Glutamatergic neuron (in vitro differentiated cells): ENCODE data around the gene PPM1A. TPM values are rescaled to one million over a fixed set of nuclear protein-coding genes. Genes with fewer than 3 reads are reported as not detected.

Experiments used
- DNase-seq: peaks from one replicate; pipeline ENCODE4 v3.0.0; 2022
- H3K27ac Mint-ChIP-seq: one replicate; pipeline ENCODE4 v1.8.0; 2020; ENCODE audit warnings: mild to moderate bottlenecking, mixed read lengths, inconsistent platforms; ENCODE audit not compliant: unreplicated experiment
- H3K27me3 Mint-ChIP-seq: one replicate; pipeline ENCODE4 v1.8.0; 2020; ENCODE audit warnings: mild to moderate bottlenecking, moderate library complexity, mixed read lengths, inconsistent platforms; ENCODE audit not compliant: unreplicated experiment
- H3K36me3 Mint-ChIP-seq: one replicate; pipeline ENCODE4 v1.8.0; 2020; ENCODE audit warnings: mild to moderate bottlenecking, mixed read lengths, inconsistent platforms; ENCODE audit not compliant: unreplicated experiment
- H3K4me1 Mint-ChIP-seq: one replicate; pipeline ENCODE4 v1.8.0; 2020; ENCODE audit warnings: mild to moderate bottlenecking, low read depth, mixed read lengths, inconsistent platforms; ENCODE audit not compliant: unreplicated experiment
- H3K4me3 Mint-ChIP-seq: one replicate; pipeline ENCODE4 v1.8.0; 2020; ENCODE audit warnings: mild to moderate bottlenecking, mixed read lengths, inconsistent platforms; ENCODE audit not compliant: unreplicated experiment
- H3K9me3 Mint-ChIP-seq: one replicate; pipeline ENCODE4 v1.8.0; 2020; ENCODE audit warnings: mild to moderate bottlenecking, moderate library complexity, mixed read lengths, inconsistent platforms; ENCODE audit not compliant: unreplicated experiment
- total RNA-seq: library from RNA; stranded (reverse); fragmentation: NEBNext Ultra II Directional; extraction: Animal tissue kit (Norgen Biotek cat#: 25700); gene quantifications from one replicate; pipeline ENCODE4 v1.2.1, GENCODE V29; 2021; ENCODE audit not compliant: unreplicated experiment
- TF ChIP-seq, protein P1 (sequence below): fragments of 200-600 bp; sonication (generic); IDR thresholded peaks from one replicate; pipeline ENCODE4 v1.5.0; 2021; ENCODE audit not compliant: partially characterized antibody, unreplicated experiment

Gene PPM1A
- total RNA-seq, 1 donor from 2014 or later = 62.2 TPM

DNA sequence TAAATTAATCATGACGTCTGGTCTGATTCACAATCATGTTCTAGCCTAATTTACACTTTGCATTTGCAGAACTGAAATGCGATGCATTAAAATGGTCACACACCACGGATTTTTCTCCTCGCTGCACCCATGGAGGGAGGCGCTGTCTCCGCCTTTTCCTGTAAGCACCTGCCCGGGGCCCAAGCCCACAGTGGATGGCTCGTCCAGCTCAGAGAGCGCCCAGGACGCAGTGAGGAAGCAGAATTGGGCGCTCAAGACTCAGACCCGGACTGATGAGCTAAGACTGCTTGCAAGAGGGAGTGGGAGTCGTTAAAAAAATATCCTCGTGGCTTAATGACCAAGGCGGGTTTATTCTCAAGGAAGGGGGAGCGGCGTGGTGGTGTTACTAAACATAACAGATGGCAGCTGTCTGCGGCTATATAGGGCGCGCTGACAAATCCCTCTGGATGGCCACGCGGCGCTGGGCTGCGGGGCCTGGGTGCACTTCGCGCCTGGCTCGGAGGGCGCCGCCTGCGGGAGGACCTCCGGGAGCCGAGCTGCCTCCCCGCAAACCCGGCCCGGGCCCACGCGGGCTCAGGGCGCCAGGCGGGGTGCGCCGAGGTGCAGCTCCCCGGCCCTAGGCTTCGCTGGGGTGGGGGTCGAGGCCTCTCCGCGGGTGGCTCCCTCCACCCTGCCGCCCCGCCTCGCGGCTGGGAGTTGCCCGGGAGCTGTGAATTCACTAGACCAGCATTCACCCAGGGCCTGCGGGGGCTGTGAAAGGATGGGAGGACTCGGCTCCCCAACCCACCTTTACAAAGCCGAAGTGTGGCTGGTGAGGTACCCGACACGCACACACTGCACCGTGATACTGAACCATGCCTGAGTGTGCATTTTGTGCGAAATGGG is 78.7 kb downstream of the PPM1A start:
- no peaks in the 10 kb centered on the region for H3K36me3 Mint-ChIP-seq
- peaks cover 5% of the 10 kb centered on the region for H3K9me3 Mint-ChIP-seq
- peaks cover 7% of the 10 kb centered on the region for H3K27me3 Mint-ChIP-seq
- TF ChIP-seq, protein P1, sequence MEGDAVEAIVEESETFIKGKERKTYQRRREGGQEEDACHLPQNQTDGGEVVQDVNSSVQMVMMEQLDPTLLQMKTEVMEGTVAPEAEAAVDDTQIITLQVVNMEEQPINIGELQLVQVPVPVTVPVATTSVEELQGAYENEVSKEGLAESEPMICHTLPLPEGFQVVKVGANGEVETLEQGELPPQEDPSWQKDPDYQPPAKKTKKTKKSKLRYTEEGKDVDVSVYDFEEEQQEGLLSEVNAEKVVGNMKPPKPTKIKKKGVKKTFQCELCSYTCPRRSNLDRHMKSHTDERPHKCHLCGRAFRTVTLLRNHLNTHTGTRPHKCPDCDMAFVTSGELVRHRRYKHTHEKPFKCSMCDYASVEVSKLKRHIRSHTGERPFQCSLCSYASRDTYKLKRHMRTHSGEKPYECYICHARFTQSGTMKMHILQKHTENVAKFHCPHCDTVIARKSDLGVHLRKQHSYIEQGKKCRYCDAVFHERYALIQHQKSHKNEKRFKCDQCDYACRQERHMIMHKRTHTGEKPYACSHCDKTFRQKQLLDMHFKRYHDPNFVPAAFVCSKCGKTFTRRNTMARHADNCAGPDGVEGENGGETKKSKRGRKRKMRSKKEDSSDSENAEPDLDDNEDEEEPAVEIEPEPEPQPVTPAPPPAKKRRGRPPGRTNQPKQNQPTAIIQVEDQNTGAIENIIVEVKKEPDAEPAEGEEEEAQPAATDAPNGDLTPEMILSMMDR = no peak
- peaks cover 17% of the 10 kb centered on the region for H3K4me1 Mint-ChIP-seq
- peak; percentile 53 for DNase-seq
- H3K27ac Mint-ChIP-seq = peak overlapping the region; percentile 83
- peak overlapping the region; percentile 89 for H3K4me3 Mint-ChIP-seq

DNA sequence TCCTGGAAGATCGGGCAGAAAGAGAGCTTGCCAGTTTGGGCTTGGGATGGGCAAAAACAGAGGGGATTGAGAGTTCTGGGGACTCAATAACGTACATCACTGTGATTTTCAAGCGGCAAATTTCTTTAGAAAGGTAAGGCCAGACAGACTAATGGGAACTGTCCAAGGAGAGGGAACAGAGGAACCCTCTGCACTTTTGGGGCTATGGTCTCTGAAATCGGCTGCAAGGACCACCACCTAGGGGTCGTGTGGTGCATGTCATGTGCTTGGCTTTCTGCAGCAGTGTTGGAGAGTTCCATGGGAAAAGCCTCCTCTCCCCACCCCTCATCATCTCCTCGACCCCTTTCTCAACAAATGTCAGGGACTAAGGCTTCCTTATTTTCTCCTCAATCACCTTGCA is 79.6 kb downstream of the PPM1A start:
- TF ChIP-seq, protein P1 = peak; percentile 55
- peaks cover 5% of the 10 kb centered on the region for H3K9me3 Mint-ChIP-seq
- H3K4me3 Mint-ChIP-seq = peak overlapping the region; percentile 47
- no peaks in the 10 kb centered on the region for H3K36me3 Mint-ChIP-seq
- H3K27ac Mint-ChIP-seq = no peak overlapping the region
- peaks cover 17% of the 10 kb centered on the region for H3K4me1 Mint-ChIP-seq
- peaks cover 7% of the 10 kb centered on the region for H3K27me3 Mint-ChIP-seq
- DNase-seq = peak; percentile 27

DNA sequence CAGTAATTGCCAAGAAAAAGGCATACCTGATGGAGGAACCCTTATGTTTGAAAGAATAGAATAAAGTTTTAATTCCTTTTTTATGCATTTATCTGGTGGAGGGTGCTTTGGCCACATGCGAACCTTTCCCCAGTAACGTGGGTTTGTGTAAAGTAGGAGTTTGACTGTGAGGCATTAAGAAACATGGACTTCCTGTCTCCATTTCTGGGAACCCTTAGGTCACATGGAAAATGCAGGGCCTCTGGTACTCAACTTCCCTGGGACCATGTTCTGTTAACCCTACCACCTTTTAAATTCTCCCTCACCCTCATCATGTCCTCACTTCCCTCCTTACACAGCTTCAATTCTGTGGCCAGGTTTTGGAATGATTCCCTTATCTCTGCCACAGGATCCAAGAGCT is 80.3 kb downstream of the PPM1A start:
- Mint-ChIP-seq H3K27ac (no peak overlapping the region), H3K4me3 (no peak overlapping the region), H3K36me3 (no peaks in the 10 kb centered on the region), H3K27me3 (peaks cover 7% of the 10 kb centered on the region), H3K9me3 (peaks cover 5% of the 10 kb centered on the region), H3K4me1 (peaks cover 17% of the 10 kb centered on the region)
- TF ChIP-seq, protein P1 = no peak
- no peak for DNase-seq

DNA sequence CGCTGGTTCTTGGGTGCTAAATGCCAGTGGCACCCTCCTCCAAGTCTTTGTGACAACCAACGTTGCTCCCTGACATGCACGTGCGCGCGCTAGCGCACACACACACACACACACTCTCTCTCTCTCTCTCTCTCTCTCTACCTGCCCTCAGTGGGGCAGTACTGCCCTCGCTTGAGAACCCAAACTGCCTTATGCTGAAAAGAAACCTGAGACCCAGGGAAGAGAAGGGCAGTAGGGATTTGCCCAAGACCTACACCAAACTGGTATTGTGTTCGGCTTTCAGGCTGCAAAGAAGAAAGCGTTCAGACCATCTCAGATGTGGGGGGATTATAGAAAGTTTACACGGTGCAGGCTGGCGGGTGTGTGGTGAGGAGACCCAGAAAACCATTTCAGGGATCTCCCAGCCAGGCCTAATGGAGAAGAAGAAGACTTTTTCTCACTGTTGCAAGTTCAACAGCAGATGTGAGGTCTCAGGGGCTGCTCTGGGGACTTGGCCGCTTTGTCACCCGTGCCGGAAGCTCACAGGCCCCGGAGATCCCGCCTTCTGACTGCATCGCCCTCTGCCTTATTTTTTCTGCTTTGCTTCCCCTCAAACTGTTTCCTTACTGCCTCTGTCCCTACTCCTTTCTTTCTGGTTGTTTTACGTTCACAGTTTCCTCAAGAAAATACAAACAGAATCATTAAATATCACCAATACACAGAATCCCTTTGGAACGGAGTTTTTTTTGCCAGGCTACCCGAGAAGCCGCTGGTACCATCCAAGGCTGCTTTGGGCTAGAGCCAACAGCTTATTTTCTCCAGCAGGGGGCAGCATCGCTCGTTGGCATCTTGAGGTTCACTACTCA is 82.4 kb downstream of the PPM1A start:
- TF ChIP-seq, protein P1 = peak; percentile 91

DNA sequence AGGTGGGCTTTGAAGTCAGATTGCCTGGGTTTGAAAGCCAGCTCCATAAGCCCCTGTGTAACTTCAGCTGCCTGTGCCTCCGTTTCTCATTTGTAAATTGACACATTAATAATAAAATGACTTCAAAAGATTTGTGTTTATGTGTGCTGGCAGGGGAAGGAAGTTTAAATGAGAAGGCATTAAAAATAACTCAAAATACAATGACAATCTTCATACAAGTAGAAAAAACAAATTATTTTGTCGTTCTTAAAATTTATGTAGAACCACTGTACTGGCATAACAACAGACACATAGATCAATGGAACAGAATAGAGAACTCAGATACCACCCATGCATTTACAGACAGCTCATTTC is 83.0 kb downstream of the PPM1A start:
- DNase-seq = no peak
- H3K27ac Mint-ChIP-seq = no peak overlapping the region
- H3K4me3 Mint-ChIP-seq = peak overlapping the region; percentile 90
- no peaks in the 10 kb centered on the region for H3K36me3 Mint-ChIP-seq
- peaks cover 5% of the 10 kb centered on the region for H3K9me3 Mint-ChIP-seq
- peaks cover 7% of the 10 kb centered on the region for H3K27me3 Mint-ChIP-seq
- H3K4me1 Mint-ChIP-seq = peaks cover 15% of the 10 kb centered on the region
- TF ChIP-seq, protein P1 = no peak

More for the DNA sequence above, 82.4 kb downstream of the PPM1A start:
- peak; percentile 88 for DNase-seq
- peak overlapping the region; percentile 53 for H3K27ac Mint-ChIP-seq
- peaks cover 5% of the 10 kb centered on the region for H3K9me3 Mint-ChIP-seq
- H3K4me1 Mint-ChIP-seq = peaks cover 17% of the 10 kb centered on the region
- peak overlapping the region; percentile 90 for H3K4me3 Mint-ChIP-seq
- H3K36me3 Mint-ChIP-seq = no peaks in the 10 kb centered on the region
- H3K27me3 Mint-ChIP-seq = peaks cover 7% of the 10 kb centered on the region
